Neural cell (in vitro differentiated cells): ENCODE data around the gene EVA1A. TPM values are rescaled to one million over a fixed set of nuclear protein-coding genes. Genes with fewer than 3 reads are reported as not detected.

Experiments
- H2AFZ ChIP-seq: fragments of 200-600, 300-800 bp; sonication (generic), shearing (Covaris generic); 2 replicates; pipeline ENCODE4 v1.6.0; 2014; ENCODE audit warnings: low read depth, mild to moderate bottlenecking, antibody characterized with exemption, low read length, moderate library complexity
- H3F3A ChIP-seq: fragments of 200-600 bp; shearing (Covaris generic); 2 replicates; pipeline ENCODE4 v1.6.1; 2016; ENCODE audit warnings: mild to moderate bottlenecking, moderate library complexity, mixed read lengths, antibody characterized with exemption, low read length; ENCODE audit not compliant: insufficient read depth, poor library complexity, severe bottlenecking
- H3K27ac ChIP-seq: fragments of 200-600, 300-800 bp; sonication (generic), shearing (Covaris generic); 2 replicates; pipeline ENCODE4 v1.5.1; 2014; ENCODE audit warnings: mild to moderate bottlenecking, low read length, moderate library complexity
- H3K27me3 ChIP-seq: fragments of 300-800, 200-600 bp; sonication (generic), shearing (Covaris generic); 2 replicates; pipeline ENCODE4 v1.6.0; 2014; ENCODE audit warnings: mild to moderate bottlenecking, low read depth, low read length, moderate library complexity; ENCODE audit not compliant: insufficient read depth
- H3K36me3 ChIP-seq: fragments of 300-800, 200-600 bp; sonication (generic), shearing (Covaris generic); 2 replicates; pipeline ENCODE4 v1.5.1; 2014; ENCODE audit warnings: mild to moderate bottlenecking, antibody characterized with exemption, low read length, moderate library complexity; ENCODE audit not compliant: insufficient read depth
- H3K4me2 ChIP-seq: fragments of 300-800, 200-600 bp; sonication (generic), shearing (Covaris generic); 2 replicates; pipeline ENCODE4 v1.6.0; 2014; ENCODE audit warnings: mild to moderate bottlenecking, low read length
- H3K4me3 ChIP-seq: fragments of 300-800, 200-600 bp; sonication (generic), shearing (Covaris generic); 2 replicates; pipeline ENCODE4 v1.5.1; 2014; ENCODE audit warnings: mild to moderate bottlenecking, low read length, moderate library complexity
- H3K79me2 ChIP-seq: fragments of 200-600 bp; shearing (Covaris generic); replicated peaks from 2 replicates; pipeline ENCODE4 v1.6.0; 2014; ENCODE audit warnings: mild to moderate bottlenecking, low read length, moderate library complexity; ENCODE audit not compliant: insufficient read depth
- H3K9ac ChIP-seq: fragments of 300-800, 200-600 bp; sonication (generic), shearing (Covaris generic); 2 replicates; pipeline ENCODE4 v1.6.1; 2016; ENCODE audit warnings: mild to moderate bottlenecking, low read length, mixed read lengths
- H3K9me2 ChIP-seq: fragments of 200-600 bp; shearing (Covaris generic); 2 replicates; pipeline ENCODE4 v1.6.1; 2016; ENCODE audit warnings: mild to moderate bottlenecking, low read length, mixed read lengths; ENCODE audit not compliant: insufficient read depth
- H3K9me3 ChIP-seq: fragments of 200-600, 300-800 bp; sonication (generic), shearing (Covaris generic); 2 replicates; pipeline ENCODE4 v1.6.1; 2016; ENCODE audit warnings: mild to moderate bottlenecking, mixed run types, low read length, moderate library complexity, mixed read lengths
- H4K20me1 ChIP-seq: fragments of 200-600 bp; shearing (Covaris generic); 2 replicates; pipeline ENCODE4 v1.6.1; 2016; ENCODE audit warnings: mild to moderate bottlenecking, mixed run types; ENCODE audit not compliant: insufficient read depth
- CTCF ChIP-seq: fragments of 450-650 bp; IDR thresholded peaks from 2 replicates; pipeline ENCODE4 v1.5.1; 2014; ENCODE audit warnings: antibody characterized with exemption, mild to moderate bottlenecking, moderate library complexity; ENCODE audit not compliant: poor library complexity, severe bottlenecking
- EP300 ChIP-seq: fragments of 450-650 bp; conservative IDR thresholded peaks from 2 replicates; pipeline ENCODE4 v1.6.1; 2014; ENCODE audit warnings: antibody characterized with exemption, mild to moderate bottlenecking, moderate library complexity; ENCODE audit not compliant: poor library complexity, severe bottlenecking
- EZH2 ChIP-seq: fragments of 200-600, 300-800 bp; shearing (Covaris generic), sonication (generic); IDR thresholded peaks from 2 replicates; pipeline ENCODE4 v1.6.1; 2014; ENCODE audit warnings: antibody characterized with exemption, low read length, borderline replicate concordance, mild to moderate bottlenecking; ENCODE audit not compliant: insufficient read depth, poor library complexity, severe bottlenecking
- MXI1 ChIP-seq: fragments of 450-650 bp; conservative IDR thresholded peaks from 2 replicates; pipeline ENCODE4 v1.6.1; 2014; ENCODE audit warnings: antibody characterized with exemption, mild to moderate bottlenecking; ENCODE audit not compliant: poor library complexity, severe bottlenecking
- POLR2AphosphoS5 ChIP-seq: IDR thresholded peaks from 2 replicates; pipeline ENCODE4 v1.6.1; 2012
- RAD21 ChIP-seq: fragments of 450-650 bp; conservative IDR thresholded peaks from 2 replicates; pipeline ENCODE4 v1.6.1; 2014; ENCODE audit warnings: antibody characterized with exemption, mild to moderate bottlenecking, moderate library complexity
- REST ChIP-seq: IDR thresholded peaks from 2 replicates; pipeline ENCODE4 v1.6.1; 2012; ENCODE audit warnings: borderline replicate concordance
- SMC3 ChIP-seq: fragments of 450-650 bp; conservative IDR thresholded peaks from 2 replicates; pipeline ENCODE4 v1.6.1; 2014; ENCODE audit warnings: antibody characterized with exemption, mild to moderate bottlenecking, moderate library complexity; ENCODE audit not compliant: poor library complexity
- TAF1 ChIP-seq: IDR thresholded peaks from 2 replicates; pipeline ENCODE4 v1.6.1; 2012; ENCODE audit warnings: low read depth
- polyA minus RNA-seq: library from RNA; depleted of rRNA, polyadenylated mRNA; stranded (reverse); fragments of >200 nt; gene quantifications from 2 replicates; pipeline ENCODE4 v1.2.3, GENCODE V29; 2014
- polyA plus RNA-seq: library from polyadenylated mRNA; depleted of rRNA; stranded (reverse); fragments of >200 nt; gene quantifications from 2 replicates; pipeline ENCODE4 v1.2.3, GENCODE V29; 2014

EVA1A gene
- polyA plus RNA-seq (not detected in 2 replicates), polyA minus RNA-seq (not detected in 2 replicates)

GRCh38 chr2:75560768-75561565 is at the start of gene EVA1A:
Gene EVA1A, minus strand, starts transcription at chr2:75560939. Its CDS starts 42,799 bp downstream, at chr2:75518140.
- Histone ChIP-seq H3K9me3 (no peaks in the 10 kb centered on the region), H2AFZ (no peak within 1 kb of the TSS), H3K27ac (no peak within 1 kb of the TSS), H3K9me2 (no peaks in the 10 kb centered on the region), H3K4me3 (peak within 1 kb of the TSS; percentile 70), H3F3A (no peaks in the 10 kb centered on the region), H3K9ac (no peak within 1 kb of the TSS), H3K27me3 (peaks cover 41% of the 10 kb centered on the region), H3K36me3 (no peaks in the 10 kb centered on the region), H3K4me2 (peak within 1 kb of the TSS; percentile 55), H3K79me2 (no peaks in the 10 kb centered on the region), H4K20me1 (no peaks in the 10 kb centered on the region)
- no peak for TF ChIP-seq CTCF
- no peak for TF ChIP-seq EZH2
- TF ChIP-seq EP300, result no peak
- TF ChIP-seq TAF1, result no peak
- TF ChIP-seq REST, result no peak

- Histone ChIP-seq H3K9me3 (no peaks in the 10 kb centered on the region), H3K27me3 (no peaks in the 10 kb centered on the region)
- TF ChIP-seq CTCF (no peak), MXI1 (no peak), RAD21 (no peak), EZH2 (no peak), EP300 (no peak), SMC3 (no peak), POLR2AphosphoS5 (no peak), TAF1 (no peak), REST (no peak)
These were observed 49.3 kb upstream of the EVA1A start for GRCh38 chr2:75609937-75610508.

More at GRCh38 chr2:75609937-75610508, 49.3 kb upstream of the EVA1A start:
- Histone ChIP-seq H3K79me2 (no peaks in the 10 kb centered on the region), H4K20me1 (no peaks in the 10 kb centered on the region), H3K27ac (no peak overlapping the region), H2AFZ (no peak overlapping the region), H3K9ac (no peak overlapping the region), H3K36me3 (no peaks in the 10 kb centered on the region), H3K9me2 (no peaks in the 10 kb centered on the region), H3K4me3 (no peak overlapping the region), H3K4me2 (no peak overlapping the region), H3F3A (no peaks in the 10 kb centered on the region)
